Measurements from ENCODE around the gene ZNF574. TPM values are rescaled to one million over a fixed set of nuclear protein-coding genes. Genes with fewer than 3 reads are reported as not detected.
A peak's percentile ranks its signal among the peaks of the same experiment; 100 is the strongest.

The ZNF574 gene
- total RNA-seq, 4 donors from 2014 or later, result 13.2 to 24.3 (median 16.2) TPM

DNA sequence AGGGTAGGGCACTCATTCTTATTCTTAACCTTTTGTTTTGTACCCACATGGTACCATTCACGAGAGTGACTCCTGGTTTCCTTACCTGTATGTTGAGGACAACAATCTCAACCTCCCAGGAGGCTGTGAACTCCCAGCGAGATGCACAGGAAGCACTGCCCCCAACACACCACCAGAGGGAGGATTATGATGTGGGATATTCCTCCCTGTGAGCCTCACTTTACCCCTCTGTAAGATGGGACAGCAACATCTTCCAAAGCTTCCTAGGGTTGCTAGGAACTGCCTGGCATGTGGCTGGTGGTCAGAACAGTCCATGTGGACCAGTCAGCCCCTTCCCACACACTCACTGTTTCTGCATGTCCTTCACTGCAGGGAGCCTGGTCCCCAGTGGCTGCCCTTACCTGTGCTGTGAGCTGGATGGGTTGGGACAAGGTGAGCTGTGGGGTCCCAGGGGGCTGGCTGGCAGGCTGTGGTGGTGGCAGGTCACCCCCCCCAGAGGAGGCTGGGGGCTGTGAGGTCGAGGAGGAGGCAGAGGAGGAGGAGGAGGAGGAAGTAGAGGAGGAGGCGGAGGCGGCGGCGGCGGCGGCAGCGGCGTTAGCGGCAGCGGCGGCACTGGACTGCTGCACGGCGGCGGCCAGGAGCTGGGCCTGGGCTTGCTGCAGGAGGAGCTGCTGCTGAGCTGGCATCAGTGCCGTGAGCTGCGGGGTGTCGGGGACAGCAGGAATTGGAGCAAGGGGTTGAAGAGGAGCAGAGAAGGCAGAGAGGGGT lies 40.5 kb downstream of the ZNF574 start:
- intact Hi-C loops (cut with DNase I), result no loop called here
- H3K4me1 ChIP-seq, result peaks cover 2 to 17% (median 16%) of the 10 kb centered on the region in 3 donors
- TF ChIP-seq POLR2A (IDR thresholded peaks at IDR 0.05) (no peak), CTCF (IDR thresholded peaks at IDR 0.05) (peak in 1 of 6 experiments; percentile 8)
- no peaks in the 10 kb centered on the region for H3K9me3 ChIP-seq
- no peak overlapping the region for H3K4me3 ChIP-seq
- no peak for DNase-seq
- H3K36me3 ChIP-seq, result no peaks in the 10 kb centered on the region
- WGBS, 2 donors, result 84 to 91% methylated on average over 19 to 20 of the region's 20 CpGs
- H3K27me3 ChIP-seq, result no peaks in the 10 kb centered on the region
- H3K27ac ChIP-seq, result peak overlapping the region in 1 of 4 donors; percentile 9

GRCh38 chr19:42117076-42117475 lies 41.1 kb downstream of the ZNF574 start:
- H3K4me3 ChIP-seq, result no peak overlapping the region
- no peak for TF ChIP-seq POLR2A (IDR thresholded peaks at IDR 0.05)
- no peak for TF ChIP-seq CTCF (IDR thresholded peaks at IDR 0.05)
- no peaks in the 10 kb centered on the region for H3K36me3 ChIP-seq
- H3K9me3 ChIP-seq, result no peaks in the 10 kb centered on the region
- intact Hi-C loops (cut with DNase I), result no loop called here
- no peaks in the 10 kb centered on the region for H3K27me3 ChIP-seq
- peaks cover 7 to 23% (median 22%) of the 10 kb centered on the region in 3 donors for H3K4me1 ChIP-seq
- no peak overlapping the region for H3K27ac ChIP-seq
- WGBS, 2 donors, result 67 to 100% methylated on average over 1 of the region's 6 CpGs
- DNase-seq, result no peak

DNA sequence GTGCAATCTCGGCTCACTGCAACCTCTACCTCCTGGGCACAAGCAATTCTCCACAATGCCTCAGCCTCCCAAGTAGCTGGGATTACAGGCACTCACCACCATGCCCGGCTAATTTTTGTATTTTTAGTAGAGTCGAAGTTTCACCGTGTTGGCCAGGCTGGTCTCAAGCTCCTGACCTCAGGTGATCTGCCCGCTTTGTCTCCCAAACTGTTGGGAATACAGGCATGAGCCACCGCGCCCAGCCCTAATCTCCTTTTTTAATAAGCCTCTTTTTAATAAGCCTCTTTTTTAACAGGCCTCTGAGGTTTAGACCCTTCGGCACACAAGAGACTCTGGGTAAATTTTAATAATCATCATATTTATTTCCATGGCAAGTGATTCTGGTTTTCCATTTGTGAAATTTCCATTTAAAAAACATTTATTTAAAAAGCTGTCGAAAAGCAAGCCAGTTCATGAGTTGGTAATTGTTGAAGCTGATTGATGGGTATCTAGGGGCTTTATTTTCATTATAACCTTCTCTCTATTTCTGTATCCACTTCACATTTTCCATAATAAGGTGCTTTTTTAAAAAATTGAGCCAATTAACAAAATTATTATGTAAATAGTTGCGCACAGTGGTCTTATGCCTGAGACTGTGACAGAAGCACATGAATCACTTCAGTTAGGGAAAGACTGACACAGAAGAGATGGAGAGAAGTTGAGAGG lies 44.5 kb downstream of the ZNF574 start:
- peaks cover 7 to 21% (median 13%) of the 10 kb centered on the region in 3 donors for H3K4me1 ChIP-seq
- no peak for DNase-seq
- intact Hi-C loops (cut with DNase I), result no loop called here
- H3K9me3 ChIP-seq, result no peaks in the 10 kb centered on the region
- 85 to 92% methylated on average over 9 to 10 of the region's 10 CpGs for WGBS, 2 donors
- no peak overlapping the region for H3K4me3 ChIP-seq
- H3K27ac ChIP-seq, result no peak overlapping the region
- peaks cover 0 to 14% (median 0%) of the 10 kb centered on the region in 4 donors for H3K27me3 ChIP-seq
- TF ChIP-seq POLR2A (IDR thresholded peaks at IDR 0.05) (no peak), CTCF (IDR thresholded peaks at IDR 0.05) (no peak)
- H3K36me3 ChIP-seq, result no peaks in the 10 kb centered on the region

DNA sequence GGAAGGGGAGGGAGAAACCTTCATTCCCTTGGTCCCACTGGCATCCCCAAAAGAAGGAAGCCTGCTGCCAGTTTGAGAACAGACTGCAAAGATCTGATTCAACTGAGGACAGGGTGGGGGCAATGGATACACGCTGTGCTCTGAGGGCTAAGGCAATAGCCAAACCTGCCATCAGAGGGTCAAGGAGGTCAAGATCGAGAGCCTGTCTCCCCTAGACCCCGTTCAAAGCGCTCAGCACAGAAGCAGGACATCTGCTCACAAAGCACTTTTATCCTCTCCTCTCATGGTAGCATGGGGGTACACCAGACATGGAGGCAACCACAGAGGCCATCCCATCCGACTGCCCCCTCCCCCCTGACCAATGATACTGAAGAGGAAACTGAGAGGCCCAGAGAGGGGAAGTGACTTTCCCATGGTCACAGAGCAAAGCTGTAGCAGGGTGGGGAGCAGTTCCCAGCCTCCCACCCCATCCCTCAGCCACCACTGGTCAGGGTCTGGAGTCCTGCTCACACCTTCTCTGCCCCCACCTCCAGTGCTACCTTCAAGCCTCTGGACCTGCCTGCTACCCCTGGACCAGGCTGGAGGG lies 45.2 kb downstream of the ZNF574 start:
- intact Hi-C loops (cut with DNase I), result no loop called here
- peaks cover 7 to 21% (median 13%) of the 10 kb centered on the region in 3 donors for H3K4me1 ChIP-seq
- no peak for DNase-seq
- H3K27me3 ChIP-seq, result peaks cover 0 to 14% (median 0%) of the 10 kb centered on the region in 4 donors
- H3K27ac ChIP-seq, result peak overlapping the region in 1 of 4 donors; percentile 55
- H3K36me3 ChIP-seq, result no peaks in the 10 kb centered on the region
- no peak for TF ChIP-seq POLR2A (IDR thresholded peaks at IDR 0.05)
- TF ChIP-seq CTCF (IDR thresholded peaks at IDR 0.05), result no peak
- no peak overlapping the region for H3K4me3 ChIP-seq
- WGBS, 2 donors, result 57 to 81% methylated on average over 4 to 5 of the region's 5 CpGs
- no peaks in the 10 kb centered on the region for H3K9me3 ChIP-seq

DNA sequence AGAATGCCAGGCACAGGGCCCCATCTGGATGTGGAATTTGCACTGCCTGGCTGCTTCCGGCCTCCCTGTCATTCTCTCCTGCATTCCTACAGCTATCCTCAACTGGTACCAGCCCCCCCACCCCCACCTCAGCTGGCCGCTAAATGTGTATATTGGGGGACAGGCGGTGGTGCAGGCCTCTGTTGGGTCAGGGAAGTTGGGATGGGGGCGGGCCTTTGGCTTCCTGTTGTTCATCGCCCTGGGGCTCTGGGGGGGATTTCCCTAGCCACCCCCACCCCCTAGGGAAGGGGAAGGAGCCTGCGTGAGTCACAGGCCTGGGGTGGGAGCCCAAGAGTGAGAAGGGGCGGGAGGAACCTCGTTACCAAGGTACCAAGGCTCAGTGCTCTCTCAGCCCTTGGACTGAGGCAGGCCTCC lies 45.7 kb downstream of the ZNF574 start:
- TF ChIP-seq POLR2A (IDR thresholded peaks at IDR 0.05) (no peak), CTCF (IDR thresholded peaks at IDR 0.05) (no peak)
- peak overlapping the region in 1 of 4 donors; percentile 12 for H3K4me3 ChIP-seq
- peak overlapping the region in 2 of 4 donors; percentile 33 to 55 for H3K27ac ChIP-seq
- peaks cover 7 to 21% (median 13%) of the 10 kb centered on the region in 3 donors for H3K4me1 ChIP-seq
- intact Hi-C loops (cut with DNase I), result no loop called here
- DNase-seq, result no peak
- WGBS, 2 donors, result 0 to 25% methylated on average over 1 to 3 of the region's 8 CpGs
- H3K27me3 ChIP-seq, result peaks cover 0 to 14% (median 0%) of the 10 kb centered on the region in 4 donors
- H3K36me3 ChIP-seq, result no peaks in the 10 kb centered on the region
- no peaks in the 10 kb centered on the region for H3K9me3 ChIP-seq

Data from esophagus squamous epithelium (tissue), 5 donors.